Effector memory CD4-positive, alpha-beta T cell (primary cell): Measurements from ENCODE around the gene CAP2.
"Not testable (repeated sequence)": the region's sequence is repeated elsewhere in the genome, so short reads cannot be mapped to it uniquely, and the experiment has no call there.

ENCODE experiments used
- DNase-seq, 3 donors: peaks; one replicate each; pipeline ENCODE4 v3.0.0-alpha.2; 2020
- H3K27ac ChIP-seq: 2 replicates; pipeline ENCODE4 v1.7.0; 2013; ENCODE audit warnings: mild to moderate bottlenecking, low read length, moderate library complexity; ENCODE audit not compliant: insufficient read depth, poor library complexity, severe bottlenecking
- H3K27me3 ChIP-seq: replicated peaks from 2 replicates; pipeline ENCODE4 v1.7.0; 2013; ENCODE audit warnings: mild to moderate bottlenecking, low read length; ENCODE audit not compliant: insufficient read depth, control insufficient read depth, poor library complexity, severe bottlenecking
- H3K36me3 ChIP-seq: 2 replicates; pipeline ENCODE4 v1.7.0; 2013; ENCODE audit warnings: mild to moderate bottlenecking, low read length, moderate library complexity; ENCODE audit not compliant: control insufficient read depth, insufficient read depth
- H3K4me1 ChIP-seq: 2 replicates; pipeline ENCODE4 v1.7.0; 2013; ENCODE audit warnings: low read length, mild to moderate bottlenecking; ENCODE audit not compliant: control insufficient read depth, insufficient read depth, poor library complexity, severe bottlenecking
- H3K4me3 ChIP-seq: 2 replicates; pipeline ENCODE4 v1.7.0; 2013; ENCODE audit warnings: low read length, low read depth, mild to moderate bottlenecking; ENCODE audit not compliant: insufficient read depth, poor library complexity, severe bottlenecking
- H3K9me3 ChIP-seq: 2 replicates; pipeline ENCODE4 v1.7.0; 2013; ENCODE audit warnings: mild to moderate bottlenecking, low read length, moderate library complexity; ENCODE audit not compliant: control insufficient read depth

Gene CAP2

DNA sequence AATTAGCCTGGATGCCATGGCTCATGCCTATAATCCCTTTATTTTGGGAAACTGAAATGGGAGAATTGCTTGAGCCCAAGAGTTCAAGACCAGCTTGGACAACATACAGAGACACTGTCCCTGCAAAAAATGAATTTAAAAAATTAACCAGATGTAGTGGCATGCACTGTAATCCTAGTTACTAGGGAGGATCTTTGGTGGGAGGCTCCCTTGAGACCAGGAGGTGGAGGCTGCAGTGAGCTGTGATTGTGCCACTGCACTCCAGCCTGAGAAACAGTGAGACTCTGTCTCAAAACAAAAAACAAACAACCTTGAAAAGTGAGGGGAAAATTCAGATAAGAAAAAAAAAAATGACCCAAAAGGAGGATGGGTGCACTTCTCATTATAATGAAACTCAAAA is 23.4 kb downstream of the CAP2 start:
- Histone ChIP-seq H3K27ac (no peak overlapping the region), H3K9me3 (no peaks in the 10 kb centered on the region), H3K36me3 (no peaks in the 10 kb centered on the region), H3K4me3 (no peak overlapping the region), H3K27me3 (no peaks in the 10 kb centered on the region), H3K4me1 (no peaks in the 10 kb centered on the region)
- no peak for DNase-seq

DNA sequence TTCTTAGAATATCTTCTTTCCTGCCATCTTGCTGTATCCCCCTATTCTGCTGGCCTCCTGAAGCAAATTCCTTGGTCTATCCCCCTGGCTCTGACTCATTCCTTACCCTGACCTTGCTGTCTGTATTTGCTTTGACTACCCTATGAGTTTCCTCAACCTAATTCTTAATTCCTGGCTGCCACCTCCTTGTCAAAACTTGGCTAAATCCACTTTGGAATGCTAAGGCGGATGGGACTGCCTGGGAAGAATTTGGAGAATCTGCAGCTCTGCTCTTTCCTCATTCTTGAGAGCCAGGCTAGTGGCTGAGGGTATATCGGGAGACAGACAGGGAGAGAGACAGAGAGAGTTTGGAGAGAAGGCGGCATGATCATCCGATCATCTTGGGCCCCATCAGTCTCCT is 24.4 kb downstream of the CAP2 start:
- Histone ChIP-seq H3K36me3 (no peaks in the 10 kb centered on the region), H3K9me3 (no peaks in the 10 kb centered on the region), H3K27ac (no peak overlapping the region), H3K4me3 (no peak overlapping the region), H3K27me3 (no peaks in the 10 kb centered on the region), H3K4me1 (no peaks in the 10 kb centered on the region)
- no peak for DNase-seq

DNA sequence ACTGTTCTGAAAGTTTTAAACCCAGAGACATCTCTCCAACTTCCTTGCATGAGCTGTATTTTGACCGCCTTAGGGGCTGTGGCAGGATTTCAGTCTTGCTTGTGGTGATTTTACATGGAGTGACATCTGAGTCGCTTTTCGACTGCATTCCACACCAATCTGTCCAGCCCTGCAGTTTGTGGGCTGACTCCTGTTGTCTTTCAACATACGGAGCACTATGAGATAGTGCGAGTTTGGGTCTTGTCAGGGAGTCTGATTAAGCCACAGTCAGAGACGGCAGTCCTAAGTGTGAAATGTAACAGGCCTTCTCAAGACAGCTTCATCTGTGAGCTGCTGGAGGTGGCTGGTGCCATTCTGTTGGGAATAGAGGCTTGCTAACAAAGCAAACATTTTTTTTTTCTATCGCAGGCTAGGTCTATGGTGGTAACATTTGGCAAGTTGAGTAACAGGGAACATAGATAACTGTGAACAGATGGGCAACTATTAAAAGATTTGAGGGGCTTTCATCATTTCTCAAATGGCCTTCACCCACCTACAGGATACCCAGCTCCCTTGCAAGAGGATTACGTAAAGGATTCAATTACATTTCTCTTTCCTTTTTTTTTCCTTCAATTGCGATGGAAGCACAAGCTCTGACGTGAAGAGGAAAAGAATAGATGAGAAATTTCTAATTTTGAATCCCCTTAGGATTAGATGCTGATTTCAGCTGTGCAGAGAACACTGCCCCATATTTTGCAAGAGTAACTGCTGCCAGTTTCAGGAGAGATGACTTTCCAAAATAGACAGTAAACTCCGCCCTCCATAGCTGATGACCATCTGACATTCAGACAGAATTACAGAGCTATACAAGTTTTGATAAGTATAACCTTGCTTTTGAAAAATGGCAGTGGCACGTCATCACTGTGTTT is 25.1 kb downstream of the CAP2 start:
- H3K27me3 ChIP-seq = no peaks in the 10 kb centered on the region
- no peaks in the 10 kb centered on the region for H3K9me3 ChIP-seq
- no peaks in the 10 kb centered on the region for H3K36me3 ChIP-seq
- H3K4me1 ChIP-seq = no peaks in the 10 kb centered on the region
- H3K4me3 ChIP-seq = no peak overlapping the region
- no peak overlapping the region for H3K27ac ChIP-seq
- DNase-seq = no peak

DNA sequence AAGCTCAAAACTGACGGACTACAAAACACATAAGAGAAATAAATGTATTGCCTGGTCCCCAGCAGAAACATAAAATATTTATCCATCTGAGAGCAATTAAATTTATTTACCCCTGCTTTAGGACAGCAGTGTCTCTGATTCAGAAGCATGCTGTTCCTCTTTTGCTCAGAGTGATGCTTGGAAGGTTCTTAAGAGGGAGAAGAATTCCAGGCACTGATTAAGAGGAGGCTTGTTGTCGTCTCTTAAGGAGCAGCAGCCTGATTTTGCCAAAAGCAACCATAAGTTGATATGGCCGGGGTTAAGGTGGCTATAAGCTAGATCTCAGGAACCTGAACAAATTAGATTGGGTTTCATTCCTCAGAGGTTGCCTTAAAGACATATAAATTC is 25.8 kb downstream of the CAP2 start:
- H3K27ac ChIP-seq = no peak overlapping the region

DNA sequence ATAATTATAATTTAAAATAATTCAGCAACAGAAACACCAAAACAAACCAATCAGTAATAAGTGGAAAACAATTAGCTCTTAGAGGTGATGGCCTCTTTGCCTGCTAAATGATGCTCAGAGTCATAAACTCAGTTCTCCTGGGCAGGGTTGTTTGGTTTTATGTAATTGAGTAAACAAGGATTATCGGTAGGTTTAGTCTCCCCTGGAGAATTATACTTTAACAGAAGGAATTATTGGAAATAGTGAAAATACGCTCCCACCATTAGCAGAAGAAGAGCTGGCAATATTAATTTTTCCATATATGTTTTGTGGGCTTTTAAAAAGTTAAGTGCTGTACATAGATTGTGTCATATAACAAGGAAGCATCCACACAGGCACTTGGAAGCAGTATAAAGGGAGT is 27.0 kb downstream of the CAP2 start:
- Histone ChIP-seq H3K27me3 (no peaks in the 10 kb centered on the region), H3K36me3 (no peaks in the 10 kb centered on the region), H3K4me3 (no peak overlapping the region), H3K9me3 (no peaks in the 10 kb centered on the region), H3K4me1 (no peaks in the 10 kb centered on the region), H3K27ac (no peak overlapping the region)
- no peak for DNase-seq

More for the DNA sequence above, 25.8 kb downstream of the CAP2 start:
- no peaks in the 10 kb centered on the region for H3K27me3 ChIP-seq
- no peaks in the 10 kb centered on the region for H3K36me3 ChIP-seq
- no peak for DNase-seq
- H3K4me3 ChIP-seq = no peak overlapping the region
- H3K9me3 ChIP-seq = no peaks in the 10 kb centered on the region
- H3K4me1 ChIP-seq = no peaks in the 10 kb centered on the region

DNA sequence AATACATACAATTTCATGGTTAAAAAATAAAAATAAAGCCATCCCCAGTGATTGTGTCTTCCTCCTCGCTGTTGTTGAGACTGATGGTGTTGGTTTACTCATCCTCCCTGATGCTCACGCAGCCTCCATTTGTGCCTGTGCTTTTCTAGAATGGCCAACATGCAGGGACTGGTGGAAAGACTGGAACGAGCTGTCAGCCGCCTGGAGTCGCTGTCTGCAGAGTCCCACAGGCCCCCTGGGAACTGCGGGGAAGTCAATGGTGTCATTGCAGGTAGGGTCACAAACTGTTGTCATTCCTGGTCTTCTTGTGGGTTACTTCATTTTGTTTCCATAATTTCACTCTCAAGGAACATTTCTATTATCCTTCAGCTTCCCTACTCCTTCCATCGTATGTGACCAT is 28.0 kb downstream of the CAP2 start:
- Histone ChIP-seq H3K9me3 (no peaks in the 10 kb centered on the region), H3K27me3 (no peaks in the 10 kb centered on the region), H3K27ac (no peak overlapping the region), H3K4me3 (no peak overlapping the region), H3K4me1 (no peaks in the 10 kb centered on the region), H3K36me3 (no peaks in the 10 kb centered on the region)
- no peak for DNase-seq

DNA sequence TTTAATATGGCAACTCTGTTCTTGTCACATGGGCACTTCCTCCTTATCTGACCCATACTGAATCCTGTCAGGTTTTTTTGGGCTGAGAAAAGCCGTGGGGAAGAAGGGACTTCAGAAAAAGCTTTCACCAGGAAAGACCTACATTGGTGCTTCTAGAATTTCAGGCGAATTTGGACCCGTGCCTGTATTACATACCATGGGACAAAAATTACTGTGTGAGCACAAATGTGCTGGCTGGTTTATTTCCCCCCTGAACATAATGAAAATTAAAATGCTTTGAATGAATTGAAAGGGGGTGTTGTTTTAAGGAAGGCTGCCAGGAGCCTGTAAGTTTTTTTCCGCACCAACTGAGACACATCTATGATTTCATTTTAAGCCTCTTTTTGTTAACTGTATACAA is 29.6 kb downstream of the CAP2 start:
- Histone ChIP-seq H3K36me3 (no peaks in the 10 kb centered on the region), H3K27ac (no peak overlapping the region), H3K4me3 (no peak overlapping the region), H3K4me1 (no peaks in the 10 kb centered on the region), H3K27me3 (no peaks in the 10 kb centered on the region), H3K9me3 (no peaks in the 10 kb centered on the region)
- no peak for DNase-seq

DNA sequence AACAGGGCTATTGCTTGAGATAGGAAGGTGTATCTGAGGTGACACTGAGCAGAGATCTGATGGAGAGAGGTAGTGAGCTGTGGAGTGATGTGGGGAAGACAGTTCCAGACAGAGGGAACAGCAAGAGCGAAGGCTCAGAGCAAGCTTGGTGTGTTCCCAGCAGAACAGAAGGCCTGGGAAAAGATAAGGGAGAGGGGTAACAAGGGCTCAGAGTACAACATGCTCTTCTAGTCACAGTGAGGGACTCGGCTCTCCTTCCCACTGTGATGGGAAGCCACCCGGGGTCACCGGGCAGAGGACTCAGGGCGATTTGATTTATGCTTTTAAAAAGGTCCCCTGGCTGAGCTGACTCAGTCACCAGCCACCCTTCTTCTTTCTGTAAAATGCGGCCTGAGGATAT is 33.7 kb downstream of the CAP2 start:
- Histone ChIP-seq H3K36me3 (no peaks in the 10 kb centered on the region), H3K27me3 (no peaks in the 10 kb centered on the region), H3K27ac (no peak overlapping the region), H3K4me1 (no peaks in the 10 kb centered on the region), H3K9me3 (no peaks in the 10 kb centered on the region), H3K4me3 (no peak overlapping the region)
- DNase-seq = no peak

DNA sequence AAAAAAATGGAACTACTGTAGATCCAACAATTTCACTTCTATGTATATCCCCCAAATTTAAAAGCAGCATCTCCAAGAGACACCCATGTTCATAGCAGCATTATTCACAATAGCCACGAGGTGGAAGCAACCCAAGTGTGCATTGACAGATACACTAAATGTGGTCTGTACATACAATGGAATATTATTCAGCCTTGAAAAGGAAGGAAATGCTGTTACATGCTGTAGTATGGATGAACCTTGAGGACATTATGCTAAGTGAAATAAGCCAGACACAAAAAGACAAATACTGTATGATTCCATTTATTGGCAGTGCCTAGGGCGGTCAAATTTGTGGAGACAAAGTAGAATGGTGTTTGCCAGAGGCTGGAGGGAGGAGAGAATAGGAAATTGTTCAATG is 34.2 kb downstream of the CAP2 start:
- Histone ChIP-seq H3K4me1 (no peaks in the 10 kb centered on the region), H3K4me3 (no peak overlapping the region), H3K27me3 (no peaks in the 10 kb centered on the region), H3K36me3 (no peaks in the 10 kb centered on the region), H3K27ac (no peak overlapping the region), H3K9me3 (no peaks in the 10 kb centered on the region)
- DNase-seq = no peak

DNA sequence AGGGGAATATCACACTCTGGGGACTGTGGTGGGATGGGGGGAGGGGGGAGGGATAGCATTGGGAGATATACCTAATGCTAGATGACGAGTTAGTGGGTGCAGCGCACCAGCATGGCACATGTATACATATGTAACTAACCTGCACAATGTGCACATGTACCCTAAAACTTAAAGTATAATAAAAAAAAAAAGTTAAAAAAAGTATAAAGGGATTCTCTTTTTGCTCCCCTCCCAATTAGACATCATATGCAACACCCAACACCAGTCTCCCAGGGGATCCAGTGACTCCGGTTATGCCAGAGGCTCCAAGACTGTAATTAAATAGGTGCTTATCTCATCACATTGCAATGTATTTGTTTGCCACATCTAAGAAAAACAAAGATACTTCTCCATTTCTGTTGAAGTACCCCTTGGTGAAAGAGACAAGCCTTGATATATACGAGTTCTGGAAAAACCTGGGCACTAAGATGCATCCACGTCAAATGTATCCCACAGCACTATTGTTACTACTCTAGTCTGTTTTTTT is 35.3 kb downstream of the CAP2 start:
- not testable (repeated sequence) for H3K4me1 ChIP-seq, H3K27me3 ChIP-seq, H3K4me3 ChIP-seq, DNase-seq, H3K36me3 ChIP-seq, H3K27ac ChIP-seq, H3K9me3 ChIP-seq
